NCI-H1092 (cell line): ENCODE measurements around the gene EFNA2.
"Not testable (repeated sequence)": the region's sequence is repeated elsewhere in the genome, so short reads cannot be mapped to it uniquely, and the experiment has no call there.

Source experiments
- DNase-seq: peaks from one replicate; lab custom pipeline; 2025; lab: John Stamatoyannopoulos, UW

Gene EFNA2

DNA sequence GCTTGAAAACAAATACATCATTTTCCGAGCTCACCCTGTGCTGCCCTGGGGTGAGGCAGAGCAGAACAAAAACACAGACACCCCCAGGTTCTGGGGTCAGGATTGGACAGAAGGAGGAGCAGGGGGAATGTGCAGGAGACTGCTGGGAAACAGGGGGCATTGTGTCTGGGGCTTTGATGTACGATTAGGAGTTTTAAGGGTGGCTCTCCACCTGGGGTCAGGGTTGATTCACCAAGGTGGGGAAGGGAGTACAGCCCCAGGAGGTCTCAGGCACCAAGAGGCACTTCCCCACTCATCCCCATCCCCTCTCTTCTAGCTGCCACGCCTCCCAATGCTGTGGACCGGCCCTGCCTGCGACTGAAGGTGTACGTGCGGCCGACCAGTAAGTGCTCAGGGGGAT lies 12.6 kb downstream of the EFNA2 start:
- no peak for DNase-seq

- DNase-seq: no peak
These were observed 14.1 kb downstream of the EFNA2 start for GRCh38 chr19:1299801-1300200.

GRCh38 chr19:1300744-1301490 lies 15.2 kb downstream of the EFNA2 start:
- DNase-seq: no peak

DNA sequence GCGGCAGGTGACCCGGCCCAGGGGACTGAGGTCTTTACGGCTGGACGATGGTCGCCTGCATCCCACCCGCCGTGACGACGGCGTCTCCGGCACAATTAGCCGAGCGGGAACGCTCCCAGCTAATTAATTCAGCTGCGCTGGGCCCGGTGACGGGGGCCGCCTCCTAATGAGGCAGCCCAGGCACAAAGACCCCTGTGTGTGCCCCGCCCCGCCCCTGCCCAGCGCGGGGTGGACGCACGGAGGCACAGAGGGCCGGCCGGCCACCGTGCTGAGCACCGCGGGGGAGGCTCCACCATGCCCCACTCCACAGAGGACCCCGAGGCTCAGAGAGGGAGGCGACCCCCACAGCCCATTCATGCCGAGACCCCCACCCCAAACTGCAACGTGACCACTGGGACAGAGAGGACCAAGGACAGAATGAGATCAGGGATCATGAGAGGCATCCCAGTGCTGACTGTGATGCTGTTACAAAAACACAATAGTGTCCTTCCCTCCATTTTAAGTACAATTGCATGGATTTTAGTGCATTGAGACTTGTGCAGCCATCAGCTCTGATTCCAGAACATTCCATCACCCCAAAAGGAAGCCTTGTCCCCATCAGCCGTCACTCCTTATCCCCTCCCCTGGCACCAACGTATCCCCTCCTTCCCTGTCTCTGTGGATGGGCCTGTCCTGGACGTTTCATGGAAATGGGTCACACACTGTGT lies 17.0 kb downstream of the EFNA2 start:
- no peak for DNase-seq

- no peak for DNase-seq
These were observed 18.7 kb downstream of the EFNA2 start for GRCh38 chr19:1304197-1304924.

DNA sequence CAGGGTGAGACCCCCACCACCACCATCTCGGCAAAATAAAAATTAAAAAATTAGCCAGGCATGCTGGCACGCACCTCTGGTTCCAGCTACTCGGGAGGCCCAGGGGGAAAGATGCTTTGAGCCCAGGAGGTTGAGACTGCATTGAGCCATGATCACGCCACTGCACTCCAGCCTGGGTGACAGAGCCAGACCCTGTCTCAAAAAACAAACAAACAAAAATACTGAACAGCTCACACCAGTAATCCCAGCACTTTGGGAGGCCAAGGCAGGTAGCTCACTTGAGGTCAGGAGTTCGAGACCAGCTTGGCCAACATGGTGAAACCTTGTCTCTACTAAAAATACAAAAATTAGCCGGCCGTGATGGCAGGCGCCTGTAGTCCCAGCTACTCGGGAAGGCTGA lies 19.7 kb downstream of the EFNA2 start:
- not testable (repeated sequence) for DNase-seq

DNA sequence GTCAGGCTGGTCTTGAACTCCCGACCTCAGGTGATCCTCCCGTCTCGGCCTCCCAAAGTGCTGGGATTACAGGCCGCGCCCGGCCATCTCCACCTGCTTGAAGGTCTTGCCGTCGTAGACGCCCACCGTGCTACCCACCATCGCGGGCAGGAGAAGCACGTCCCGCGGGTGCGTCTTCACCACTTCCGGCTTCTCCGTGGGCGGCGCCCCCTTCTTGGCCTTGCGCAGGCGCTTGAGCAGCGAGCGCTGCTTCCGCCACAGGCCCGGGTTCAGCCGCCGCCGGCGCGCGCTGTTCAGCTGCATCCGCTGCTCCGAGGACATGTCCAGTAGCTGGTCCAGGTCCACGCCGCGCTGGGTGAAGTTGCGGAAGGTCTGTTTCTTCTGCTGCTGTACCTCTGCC lies 21.6 kb downstream of the EFNA2 start:
- no peak for DNase-seq

GRCh38 chr19:1307755-1308303 lies 22.2 kb downstream of the EFNA2 start:
- no peak for DNase-seq

- no peak for DNase-seq
These were observed 23.0 kb downstream of the EFNA2 start for GRCh38 chr19:1308718-1309117.

DNA sequence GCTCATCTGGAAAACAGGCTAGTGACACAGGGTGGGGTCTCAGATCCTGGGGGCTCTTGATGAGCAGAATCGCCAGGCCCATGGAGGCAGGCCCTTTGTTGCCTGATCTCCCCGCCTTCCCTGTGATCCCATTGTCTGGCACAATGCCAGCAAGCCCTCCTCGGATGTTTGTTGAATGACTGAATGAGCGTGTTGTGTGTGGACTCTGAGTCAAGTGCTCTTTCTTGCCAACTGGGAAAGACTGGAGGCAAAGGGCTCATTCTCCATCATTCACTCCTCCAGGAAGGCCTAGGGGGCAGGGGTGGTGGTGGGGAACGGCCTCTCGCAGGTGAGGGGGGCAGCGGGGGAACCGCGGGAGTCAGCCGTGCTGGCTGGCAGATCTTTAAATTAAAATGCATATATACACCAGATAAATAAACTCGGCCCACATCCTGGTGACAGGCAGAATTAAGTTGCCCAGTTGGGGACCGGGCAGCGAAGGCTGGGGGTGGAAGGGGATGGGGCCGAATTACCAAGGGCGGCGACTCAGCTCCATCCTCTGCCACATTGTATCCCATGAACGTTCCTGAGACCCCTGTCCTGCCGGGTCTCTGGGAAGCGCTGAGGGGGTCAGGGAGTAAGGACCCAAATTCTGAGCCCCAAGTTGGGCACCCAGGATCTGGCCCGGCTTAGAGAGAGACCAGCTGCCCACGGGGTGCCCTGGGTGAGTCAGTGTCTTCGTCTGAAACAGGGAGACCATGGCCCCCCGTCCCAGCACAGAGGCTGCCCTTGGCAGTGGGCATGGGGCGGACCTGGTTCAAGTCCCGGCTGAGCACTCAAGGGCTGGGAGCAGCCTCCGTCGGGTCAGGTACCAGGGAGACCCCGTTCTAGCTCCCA lies 24.5 kb downstream of the EFNA2 start:
- no peak for DNase-seq

- DNase-seq: no peak
These were observed 25.1 kb downstream of the EFNA2 start for GRCh38 chr19:1310853-1311180.

- no peak for DNase-seq
These were observed 25.9 kb downstream of the EFNA2 start for GRCh38 chr19:1311543-1312091.

- DNase-seq: no peak
These were observed 27.4 kb downstream of the EFNA2 start for GRCh38 chr19:1312767-1313694.

GRCh38 chr19:1313695-1314613 lies 28.3 kb downstream of the EFNA2 start:
- DNase-seq: no peak

- DNase-seq: peak; percentile 27
These were observed 29.9 kb downstream of the EFNA2 start for GRCh38 chr19:1315470-1316166.

- DNase-seq: no peak
These were observed 30.8 kb downstream of the EFNA2 start for GRCh38 chr19:1316466-1316865.

DNA sequence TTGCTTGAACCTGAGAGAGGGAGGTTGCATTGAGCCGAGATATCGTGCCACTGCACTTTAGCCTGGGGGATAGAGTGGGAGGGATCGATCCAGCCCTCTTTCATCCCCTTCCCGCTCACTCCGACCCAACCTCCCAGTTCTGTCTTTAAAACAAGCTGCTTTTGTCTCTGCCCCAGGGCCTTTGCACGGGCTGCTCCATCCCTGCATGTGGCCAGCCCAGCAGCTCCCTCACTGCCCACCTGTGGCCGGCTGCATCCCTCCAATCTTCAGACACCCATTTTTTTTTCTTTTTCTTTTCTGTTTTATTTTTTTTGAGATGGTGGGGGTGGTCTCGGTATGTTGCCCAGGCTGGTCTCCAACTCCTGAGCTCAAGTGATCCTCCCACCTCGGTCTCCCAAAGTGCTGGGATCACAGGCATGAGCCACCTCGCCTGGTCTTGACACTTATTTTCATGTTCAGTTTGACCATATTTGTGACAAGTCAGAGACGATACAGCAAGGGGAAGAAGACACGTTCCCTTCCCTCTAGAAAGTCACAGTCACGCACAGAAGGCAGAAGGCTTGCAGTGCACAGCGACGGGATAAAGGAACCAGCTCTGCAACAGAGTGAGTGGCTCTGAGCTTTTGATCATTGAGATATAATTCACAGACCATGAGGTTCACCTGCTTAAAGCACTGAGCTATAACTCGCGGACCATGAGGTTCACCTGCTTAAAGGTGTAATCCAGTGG lies 31.8 kb downstream of the EFNA2 start:
- DNase-seq: no peak
